ENCODE results near the gene THOC5. TPM values are rescaled to one million over a fixed set of nuclear protein-coding genes. Genes with fewer than 3 reads are reported as not detected.

The THOC5 gene
- total RNA-seq, 2 donors from 2014 or later, result 51.4 to 65.9 TPM

DNA sequence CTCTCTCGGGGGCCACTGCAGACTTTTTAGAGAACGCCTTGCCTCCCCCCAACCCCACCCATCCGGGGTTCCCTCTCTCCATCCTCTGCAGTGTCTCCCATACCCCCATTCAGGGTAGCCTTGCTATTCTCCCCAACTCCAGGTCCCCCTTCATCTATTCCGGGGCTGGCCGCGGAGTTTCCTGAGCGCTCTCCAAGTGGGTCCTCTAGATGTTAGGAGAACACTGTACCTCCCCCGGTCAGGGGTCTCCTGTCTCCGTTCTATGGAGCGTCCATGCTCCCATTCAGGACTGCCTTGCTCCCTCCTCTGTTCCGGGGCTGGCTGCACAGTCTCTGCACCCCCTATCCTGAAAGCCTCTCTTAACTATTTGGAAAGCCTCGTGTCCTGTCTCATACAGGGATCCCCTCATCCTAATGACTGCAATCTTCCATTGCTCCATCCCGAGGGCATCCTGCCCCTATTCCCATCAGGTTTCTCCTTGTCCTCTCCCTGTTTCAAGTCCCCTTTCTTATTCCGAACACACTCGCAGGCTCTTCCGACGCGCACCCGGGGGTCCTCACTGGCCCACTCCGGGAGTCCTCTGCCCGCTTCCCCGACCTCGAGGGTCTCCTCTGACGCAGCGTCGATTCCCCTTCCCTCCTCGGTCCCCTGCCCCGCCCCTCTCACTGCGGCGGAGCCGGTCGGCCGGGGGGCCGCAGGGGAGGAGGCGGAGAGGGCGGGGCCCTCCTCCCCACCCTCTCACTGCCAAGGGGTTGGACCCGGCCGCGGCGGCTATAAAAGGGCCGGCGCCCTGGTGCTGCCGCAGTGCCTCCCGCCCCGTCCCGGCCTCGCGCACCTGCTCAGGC lies 73.9 kb downstream of the THOC5 start, which contains the start of gene NEFH:
Gene NEFH (plus strand): TSS at position 802 of the 845 bp plus-strand sequence. CDS start 45 bp downstream, outside the sequence.
- peak within 1 kb of the TSS; percentile 62 for H3K4me3 Mint-ChIP-seq
- peaks cover 39% of the 10 kb centered on the region for H3K27me3 Mint-ChIP-seq
- H3K9me3 Mint-ChIP-seq, result no peaks in the 10 kb centered on the region
- H3K27ac Mint-ChIP-seq, result no peak within 1 kb of the TSS
- ATAC-seq (replicated peaks), result no peak
- no peaks in the 10 kb centered on the region for H3K4me1 Mint-ChIP-seq
- peaks cover 4% of the 10 kb centered on the region for H3K36me3 Mint-ChIP-seq (ENCODE audit: low read depth)

DNA sequence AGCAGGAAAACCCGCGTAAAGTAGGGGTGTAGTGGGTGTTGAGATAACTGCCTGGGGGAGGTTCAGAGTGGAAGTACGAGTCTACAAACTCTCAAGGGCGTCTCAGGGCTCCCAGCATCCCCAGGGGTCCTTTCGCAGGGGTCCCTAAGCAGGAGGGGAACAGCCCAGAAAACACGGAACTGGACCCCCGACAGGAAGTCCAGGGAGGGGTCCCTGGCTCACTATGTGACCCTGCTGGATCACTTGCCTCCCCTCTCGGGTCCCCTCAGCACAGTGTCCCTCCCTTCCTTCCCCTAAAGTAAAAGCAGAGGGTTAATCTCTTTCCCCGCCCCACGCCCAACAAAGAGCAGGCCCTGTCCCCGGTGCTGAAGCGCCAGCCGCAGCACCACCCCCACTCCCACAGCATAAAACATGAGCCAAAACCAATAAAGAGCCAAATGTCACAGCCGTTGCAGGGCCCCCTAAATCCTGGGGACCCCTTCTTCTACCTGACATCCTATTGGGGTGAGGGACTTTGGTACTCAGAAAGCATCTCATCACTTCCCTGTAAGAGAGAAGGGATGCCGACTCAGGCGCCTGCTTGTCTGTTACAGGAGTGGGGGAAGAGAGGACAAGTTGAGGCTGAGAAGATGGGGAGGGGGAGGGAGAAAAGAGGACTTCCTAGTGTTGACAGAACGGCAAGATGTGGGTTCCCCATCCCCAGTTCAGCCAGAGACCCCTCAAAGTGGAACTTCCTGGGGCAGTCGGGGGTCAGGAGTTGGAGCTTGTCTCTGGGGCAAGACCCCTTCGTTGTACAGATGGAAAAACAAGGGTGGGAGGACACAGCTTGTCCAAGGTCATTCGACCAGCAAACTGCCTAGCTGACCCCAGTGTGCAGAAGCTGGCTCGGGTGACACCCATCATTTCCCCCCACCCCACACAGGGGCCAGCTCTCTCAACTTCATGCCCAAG lies 75.0 kb downstream of the THOC5 start:
- ATAC-seq (replicated peaks), result no peak
- no peaks in the 10 kb centered on the region for H3K9me3 Mint-ChIP-seq
- peaks cover 4% of the 10 kb centered on the region for H3K36me3 Mint-ChIP-seq (ENCODE audit: low read depth)
- no peak overlapping the region for H3K4me3 Mint-ChIP-seq
- H3K27me3 Mint-ChIP-seq, result peaks cover 39% of the 10 kb centered on the region
- H3K27ac Mint-ChIP-seq, result no peak overlapping the region
- H3K4me1 Mint-ChIP-seq, result no peaks in the 10 kb centered on the region

DNA sequence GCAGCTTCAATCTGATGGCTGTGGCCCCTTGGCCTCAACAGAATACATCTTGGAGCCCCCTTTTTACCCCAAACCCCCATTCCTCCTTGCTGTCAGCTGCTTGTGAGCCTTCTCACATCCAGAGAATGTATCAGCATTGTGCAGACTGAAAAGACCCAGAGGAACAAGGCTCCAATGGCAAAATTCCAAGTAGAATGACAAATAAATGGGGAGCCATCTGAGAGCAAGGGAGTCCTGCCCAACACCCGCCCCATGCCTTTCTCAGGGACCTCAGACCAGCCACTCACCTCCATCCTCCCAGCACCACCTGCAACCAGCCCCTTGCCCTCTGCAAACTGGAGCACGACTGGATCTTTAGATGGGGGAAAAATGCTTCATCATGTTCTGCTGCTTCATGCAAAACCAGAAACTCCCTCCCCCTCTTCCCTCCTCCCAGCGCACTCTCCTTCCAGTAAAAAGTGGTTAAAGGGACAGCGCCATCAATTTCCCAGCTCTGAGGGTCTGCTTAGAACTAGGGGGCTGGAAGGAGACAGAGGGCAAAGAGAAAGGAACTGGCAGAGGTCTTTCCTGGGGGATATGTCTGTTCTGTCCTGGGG lies 75.7 kb downstream of the THOC5 start:
- H3K4me3 Mint-ChIP-seq, result no peak overlapping the region
- no peaks in the 10 kb centered on the region for H3K9me3 Mint-ChIP-seq
- H3K27me3 Mint-ChIP-seq, result peaks cover 39% of the 10 kb centered on the region
- H3K36me3 Mint-ChIP-seq (ENCODE audit: low read depth), result peaks cover 4% of the 10 kb centered on the region
- no peaks in the 10 kb centered on the region for H3K4me1 Mint-ChIP-seq
- H3K27ac Mint-ChIP-seq, result no peak overlapping the region
- no peak for ATAC-seq (replicated peaks)

DNA sequence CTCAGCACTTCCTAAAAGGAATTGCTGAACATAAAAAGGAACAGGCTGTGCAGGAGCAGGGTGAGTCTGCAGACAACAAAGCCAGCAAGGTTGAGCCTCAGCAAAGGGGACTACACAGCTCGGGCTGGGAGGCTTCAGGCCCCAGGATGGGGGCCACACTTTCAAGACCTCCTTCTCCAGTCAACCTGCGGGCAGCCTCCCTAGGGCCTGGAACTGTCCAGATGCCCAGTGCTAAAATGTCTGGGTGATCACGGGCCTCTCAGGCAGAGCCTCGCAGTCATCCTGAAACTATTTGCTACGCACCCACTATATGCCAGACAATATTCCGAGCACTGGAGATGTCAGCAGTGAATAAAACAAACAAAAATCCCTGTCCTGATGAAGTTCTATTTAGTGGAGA lies 77.4 kb downstream of the THOC5 start:
- H3K9me3 Mint-ChIP-seq, result no peaks in the 10 kb centered on the region
- ATAC-seq (replicated peaks), result no peak
- peaks cover 29% of the 10 kb centered on the region for H3K27me3 Mint-ChIP-seq
- H3K4me3 Mint-ChIP-seq, result no peak overlapping the region
- no peak overlapping the region for H3K27ac Mint-ChIP-seq
- H3K4me1 Mint-ChIP-seq, result no peaks in the 10 kb centered on the region
- H3K36me3 Mint-ChIP-seq (ENCODE audit: low read depth), result no peaks in the 10 kb centered on the region

DNA sequence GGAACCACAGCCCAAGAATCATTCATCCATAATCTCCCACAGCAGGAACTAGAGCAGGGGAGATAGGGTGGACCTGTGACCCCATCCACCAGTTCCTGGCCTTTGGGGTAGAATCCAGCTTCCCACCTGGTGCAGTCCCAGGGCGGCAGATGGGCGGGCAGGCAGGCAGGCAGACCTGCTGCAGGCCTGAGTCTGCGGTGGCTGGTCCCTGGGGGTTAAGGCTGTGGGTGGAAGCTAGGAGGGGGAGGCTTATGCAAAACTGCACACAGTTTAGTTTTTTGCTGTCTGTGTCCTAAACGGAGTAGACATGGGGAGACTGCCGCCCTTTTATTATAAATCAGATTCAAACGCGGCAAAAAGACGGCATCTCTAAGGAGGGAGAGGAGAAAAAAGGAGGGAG lies 78.0 kb downstream of the THOC5 start:
- Mint-ChIP-seq H3K27ac (no peak overlapping the region), H3K4me1 (no peaks in the 10 kb centered on the region), H3K4me3 (no peak overlapping the region), H3K36me3 (ENCODE audit: low read depth) (no peaks in the 10 kb centered on the region), H3K27me3 (peaks cover 29% of the 10 kb centered on the region), H3K9me3 (no peaks in the 10 kb centered on the region)
- ATAC-seq (replicated peaks), result no peak

DNA sequence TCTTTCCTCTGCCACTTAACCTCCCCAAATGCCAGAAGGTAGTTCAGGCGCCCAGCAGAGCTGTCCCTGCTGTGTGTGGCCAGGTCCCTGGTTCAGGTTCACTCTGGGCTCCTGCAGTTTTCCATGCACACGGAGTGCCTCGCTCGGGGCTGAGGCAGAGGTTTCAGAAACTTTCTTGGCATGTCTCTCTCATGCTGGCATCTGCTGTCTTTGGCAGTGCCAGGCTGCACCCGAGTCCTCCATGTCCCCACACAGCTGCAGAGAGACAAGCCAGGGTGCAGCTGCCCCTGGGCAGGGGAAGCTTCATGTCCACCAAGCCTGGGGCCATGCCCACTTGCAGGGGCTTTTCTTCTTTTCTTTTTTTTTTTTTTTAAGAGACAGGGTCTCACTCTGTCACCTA lies 80.6 kb downstream of the THOC5 start:
- ATAC-seq (replicated peaks), result no peak
- H3K4me1 Mint-ChIP-seq, result no peaks in the 10 kb centered on the region
- no peaks in the 10 kb centered on the region for H3K36me3 Mint-ChIP-seq (ENCODE audit: low read depth)

DNA sequence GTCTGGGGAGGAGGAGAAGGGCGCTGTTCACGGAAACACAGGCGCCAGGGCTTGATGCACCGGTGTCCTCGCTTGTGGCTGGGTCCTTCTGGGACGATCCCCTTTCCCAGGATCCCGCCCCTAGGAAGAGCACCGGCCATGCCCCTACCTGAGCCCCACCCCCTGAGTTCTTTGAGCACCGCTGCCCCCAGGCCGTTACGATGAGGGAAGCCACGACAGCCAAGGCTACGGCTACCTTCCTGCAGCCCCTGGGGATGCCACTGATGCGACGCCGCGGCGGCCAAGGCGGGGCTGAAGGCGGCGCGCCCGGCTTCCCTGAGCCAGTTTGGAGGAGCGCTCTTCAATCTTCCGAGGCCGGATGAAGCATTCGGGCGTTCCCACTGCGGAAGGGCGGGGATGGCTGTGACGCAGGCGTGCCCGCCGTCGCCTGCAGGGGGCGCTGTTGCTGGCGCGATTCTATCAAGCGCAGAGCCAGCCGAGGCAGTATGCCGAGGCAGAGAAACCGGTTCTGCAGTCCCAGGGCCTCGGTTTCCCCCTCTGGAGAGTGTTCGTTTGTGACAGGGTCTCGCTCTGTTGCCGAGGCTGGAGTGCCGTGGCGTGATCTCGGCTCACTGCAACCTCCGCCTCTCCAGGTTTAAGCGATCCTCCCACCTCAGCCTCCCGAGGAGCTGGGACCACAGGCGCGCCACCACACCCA lies 83.2 kb downstream of the THOC5 start:
- peak; percentile 97 for ATAC-seq (replicated peaks)
- Mint-ChIP-seq H3K4me3 (peak overlapping the region; percentile 78), H3K27ac (peak overlapping the region; percentile 21)

More for the DNA sequence above, 80.6 kb downstream of the THOC5 start:
- H3K9me3 Mint-ChIP-seq, result no peaks in the 10 kb centered on the region
- peaks cover 10% of the 10 kb centered on the region for H3K27me3 Mint-ChIP-seq
- H3K27ac Mint-ChIP-seq, result no peak overlapping the region
- no peak overlapping the region for H3K4me3 Mint-ChIP-seq

DNA sequence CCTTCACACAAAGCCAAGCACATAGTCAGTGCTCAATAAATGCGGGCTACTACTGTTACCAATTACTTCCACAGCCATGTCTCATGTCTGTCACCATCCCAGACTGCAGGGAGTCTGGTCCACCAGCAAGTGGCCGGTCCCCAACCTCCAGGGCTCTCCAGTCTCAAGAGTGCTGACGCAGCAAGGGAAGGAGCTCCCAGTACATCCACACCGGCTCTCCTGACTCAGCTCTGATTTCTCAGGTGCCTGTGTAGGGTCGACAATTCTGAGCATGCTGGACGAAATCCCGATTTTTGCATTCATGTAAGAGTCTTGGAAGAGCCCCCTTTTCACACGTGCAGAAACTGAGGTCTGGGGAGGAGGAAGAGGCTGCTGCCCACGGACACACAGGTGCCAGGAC lies 83.8 kb downstream of the THOC5 start:
- Mint-ChIP-seq H3K27me3 (no peaks in the 10 kb centered on the region), H3K9me3 (no peaks in the 10 kb centered on the region), H3K4me1 (no peaks in the 10 kb centered on the region), H3K27ac (peak overlapping the region; percentile 21), H3K4me3 (peak overlapping the region; percentile 78), H3K36me3 (ENCODE audit: low read depth) (no peaks in the 10 kb centered on the region)
- ATAC-seq (replicated peaks), result no peak

More for the DNA sequence above, 83.2 kb downstream of the THOC5 start:
- Mint-ChIP-seq H3K27me3 (no peaks in the 10 kb centered on the region), H3K4me1 (no peaks in the 10 kb centered on the region), H3K9me3 (no peaks in the 10 kb centered on the region), H3K36me3 (ENCODE audit: low read depth) (no peaks in the 10 kb centered on the region)

DNA sequence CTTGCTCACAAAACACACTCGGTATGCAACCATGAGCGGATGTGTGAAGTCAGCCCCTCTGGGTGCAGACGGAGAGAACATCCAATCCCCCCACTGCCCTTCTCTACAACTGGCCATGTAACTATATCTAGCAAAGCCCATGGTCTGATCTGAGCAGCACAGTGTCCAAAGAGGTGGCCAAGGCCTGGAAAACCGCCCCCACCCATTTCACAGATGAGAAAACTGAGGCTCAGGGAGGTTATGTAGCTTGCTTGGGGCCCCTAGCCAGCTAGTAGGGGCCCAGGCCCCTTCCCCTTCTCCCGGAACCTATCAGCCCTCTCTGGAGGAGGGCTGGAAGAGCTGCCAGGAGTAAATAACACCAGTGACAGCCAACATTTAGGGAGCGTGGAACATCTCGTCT lies 89.0 kb downstream of the THOC5 start:
- H3K4me3 Mint-ChIP-seq, result no peak overlapping the region
- H3K27me3 Mint-ChIP-seq, result no peaks in the 10 kb centered on the region
- H3K4me1 Mint-ChIP-seq, result no peaks in the 10 kb centered on the region
- no peaks in the 10 kb centered on the region for H3K36me3 Mint-ChIP-seq (ENCODE audit: low read depth)
- H3K9me3 Mint-ChIP-seq, result no peaks in the 10 kb centered on the region
- no peak for ATAC-seq (replicated peaks)
- no peak overlapping the region for H3K27ac Mint-ChIP-seq

DNA sequence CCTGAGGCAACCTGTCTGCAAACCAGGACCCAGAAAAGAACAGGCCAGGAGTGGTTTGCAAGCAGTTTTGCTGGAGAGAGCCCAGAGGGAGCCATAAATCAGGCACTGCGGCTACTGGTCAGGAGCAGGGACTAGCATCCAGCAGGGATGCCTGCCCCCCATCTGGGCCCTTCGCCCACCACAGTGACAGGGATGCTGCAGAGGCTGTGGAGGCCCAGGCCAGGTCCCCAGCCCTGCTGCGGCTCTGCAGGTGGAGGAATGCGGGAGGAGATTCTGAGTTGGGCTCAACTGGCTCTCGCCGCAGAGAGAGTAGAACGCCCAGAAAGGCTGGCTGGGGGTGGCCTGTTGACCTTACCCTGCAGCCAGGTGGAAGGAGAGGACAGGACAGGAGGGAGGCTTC lies 89.9 kb downstream of the THOC5 start:
- Mint-ChIP-seq H3K36me3 (ENCODE audit: low read depth) (no peaks in the 10 kb centered on the region), H3K4me3 (no peak overlapping the region), H3K9me3 (no peaks in the 10 kb centered on the region), H3K4me1 (no peaks in the 10 kb centered on the region), H3K27ac (no peak overlapping the region), H3K27me3 (no peaks in the 10 kb centered on the region)
- ATAC-seq (replicated peaks), result no peak

DNA sequence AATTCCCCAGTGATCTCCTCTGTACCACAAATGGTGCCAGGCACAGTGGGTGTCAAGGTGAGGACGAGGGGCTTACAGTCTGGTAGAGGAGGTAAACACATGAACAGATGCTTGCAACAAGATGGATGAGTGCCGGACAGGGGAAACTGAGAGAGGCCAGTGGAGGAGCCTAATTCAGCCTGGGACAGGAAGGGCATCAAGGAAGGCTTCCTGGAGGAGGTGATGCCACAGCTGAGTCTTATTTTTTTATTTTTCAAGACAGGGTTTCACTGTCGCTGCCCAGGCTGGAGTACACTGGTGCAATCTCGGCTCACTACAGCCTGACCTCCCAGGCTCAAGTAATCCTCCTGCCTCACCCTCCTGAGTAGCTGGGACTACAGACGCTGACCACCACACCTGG lies 92.3 kb downstream of the THOC5 start:
- H3K9me3 Mint-ChIP-seq, result no peaks in the 10 kb centered on the region
- H3K27ac Mint-ChIP-seq, result no peak overlapping the region
- no peaks in the 10 kb centered on the region for H3K4me1 Mint-ChIP-seq
- no peaks in the 10 kb centered on the region for H3K27me3 Mint-ChIP-seq
- no peak for ATAC-seq (replicated peaks)
- no peak overlapping the region for H3K4me3 Mint-ChIP-seq
- H3K36me3 Mint-ChIP-seq (ENCODE audit: low read depth), result no peaks in the 10 kb centered on the region

DNA sequence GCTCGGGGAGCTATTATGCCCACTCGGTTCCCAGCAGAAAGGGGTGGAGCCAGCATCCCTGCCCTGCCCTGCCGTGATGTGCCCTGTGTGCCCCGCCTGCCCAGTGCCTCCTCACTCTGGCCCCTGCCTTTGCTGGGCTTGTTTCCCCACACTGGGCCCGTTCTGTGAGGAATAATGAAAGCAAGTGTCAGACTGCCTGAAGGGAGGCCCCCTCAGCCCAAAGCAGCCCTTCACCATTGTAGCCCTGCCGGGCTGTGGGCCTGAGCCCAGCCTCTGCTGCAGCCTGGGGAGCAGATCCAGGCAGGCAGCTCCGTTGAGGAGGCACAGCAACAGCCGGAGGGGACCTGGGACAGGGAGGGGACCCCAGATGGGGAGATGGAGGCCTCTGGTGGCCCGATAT lies 93.8 kb downstream of the THOC5 start:
- no peaks in the 10 kb centered on the region for H3K9me3 Mint-ChIP-seq
- no peak for ATAC-seq (replicated peaks)
- no peak overlapping the region for H3K27ac Mint-ChIP-seq
- H3K36me3 Mint-ChIP-seq (ENCODE audit: low read depth), result no peaks in the 10 kb centered on the region
- H3K27me3 Mint-ChIP-seq, result no peaks in the 10 kb centered on the region
- H3K4me3 Mint-ChIP-seq, result no peak overlapping the region
- no peaks in the 10 kb centered on the region for H3K4me1 Mint-ChIP-seq

DNA sequence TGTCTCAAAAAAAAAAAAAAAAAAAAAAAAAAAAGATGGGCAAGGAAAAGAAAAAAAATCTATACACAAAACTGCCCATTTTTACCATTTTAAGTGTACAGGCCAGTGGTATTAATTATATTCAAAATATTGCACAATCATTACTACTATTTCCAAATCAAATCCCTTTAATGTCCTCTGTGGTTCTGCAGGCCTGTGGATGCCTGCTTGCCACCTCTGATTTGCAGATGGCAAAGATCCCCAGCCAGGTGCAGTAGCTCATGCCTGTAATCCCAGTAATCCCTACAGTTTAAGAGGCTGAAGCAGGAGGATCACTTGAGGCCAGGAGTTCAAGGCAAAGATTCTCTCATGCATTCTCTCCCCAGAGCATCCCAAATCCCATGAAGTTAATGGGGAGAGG lies 95.0 kb downstream of the THOC5 start:
- H3K9me3 Mint-ChIP-seq, result no peaks in the 10 kb centered on the region

DNA sequence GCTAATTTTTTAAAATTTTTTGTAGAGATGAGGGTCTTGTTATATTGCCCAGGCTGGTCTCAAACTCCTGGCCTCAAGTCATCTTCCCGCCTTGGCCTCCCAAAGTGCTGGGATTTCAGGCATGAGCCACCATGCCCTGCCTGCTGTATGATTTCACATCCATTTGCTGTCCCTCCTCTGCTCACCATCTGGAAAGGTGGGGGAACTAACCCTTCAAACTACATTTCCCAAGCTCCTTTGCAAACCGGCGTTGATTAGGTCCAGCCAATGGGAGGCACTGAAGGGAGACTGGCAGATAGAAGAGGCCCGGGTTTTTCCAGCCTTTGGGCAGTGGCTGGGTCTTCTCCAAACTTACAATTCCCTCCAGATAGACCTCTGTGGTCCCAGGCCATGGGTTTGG lies 95.8 kb downstream of the THOC5 start:
- H3K27ac Mint-ChIP-seq, result no peak overlapping the region
- H3K9me3 Mint-ChIP-seq, result no peaks in the 10 kb centered on the region
- no peaks in the 10 kb centered on the region for H3K27me3 Mint-ChIP-seq
- ATAC-seq (replicated peaks), result peak; percentile 32
- H3K36me3 Mint-ChIP-seq (ENCODE audit: low read depth), result no peaks in the 10 kb centered on the region
- H3K4me1 Mint-ChIP-seq, result no peaks in the 10 kb centered on the region
- H3K4me3 Mint-ChIP-seq, result no peak overlapping the region

More for the DNA sequence above, 95.0 kb downstream of the THOC5 start:
- H3K4me3 Mint-ChIP-seq, result no peak overlapping the region
- no peak for ATAC-seq (replicated peaks)
- H3K27me3 Mint-ChIP-seq, result no peaks in the 10 kb centered on the region
- H3K27ac Mint-ChIP-seq, result no peak overlapping the region
- H3K36me3 Mint-ChIP-seq (ENCODE audit: low read depth), result no peaks in the 10 kb centered on the region
- H3K4me1 Mint-ChIP-seq, result no peaks in the 10 kb centered on the region

Measured in activated T-helper 17 cell treated with anti-CD3 and anti-CD28 coated beads, Interleukin-2, amount 50 U/mL, for 72 hours (primary cell).